Measurements from ENCODE around the gene EML5. TPM values are rescaled to one million over a fixed set of nuclear protein-coding genes. Genes with fewer than 3 reads are reported as not detected.

Gene EML5
- total and polyA plus RNA-seq, 2 of the 13 experiments (the other 11 are each of a cell fraction or from before 2014, with no cell fraction given) = 0.11 TPM; not detected in 1

GRCh38 chr14:88682495-88683114, 110.1 kb downstream of the EML5 start:
- Histone ChIP-seq H3K4me1 (ENCODE audit: insufficient read depth, low read length) (no peaks in the 10 kb centered on the region), H3K9me3 (ENCODE audit: low read length) (no peaks in the 10 kb centered on the region), H3K79me2 (ENCODE audit: insufficient read depth, low read length) (no peaks in the 10 kb centered on the region), H3K36me3 (replicated peaks in 1 of 2; ENCODE audit: control insufficient read depth in 1 of 2, insufficient read depth in 2 of 2, low read length in 2 of 2) (no peaks in the 10 kb centered on the region), H3K4me3 (replicated peaks in 1 of 3; ENCODE audit: insufficient read depth in 1 of 3, low read depth in 2 of 3, low read length in 3 of 3) (no peak overlapping the region), H3K27me3 (ENCODE audit: control insufficient read depth in 1 of 2, insufficient read depth in 2 of 2, low read length in 2 of 2) (no peaks in the 10 kb centered on the region; a peak in 1 of 5 replicates), H4K20me1 (ENCODE audit: insufficient read depth, low read length) (no peaks in the 10 kb centered on the region), H2AFZ (ENCODE audit: low read length) (no peak overlapping the region), H3K4me2 (ENCODE audit: low read depth, low read length) (no peak overlapping the region), H3K9ac (ENCODE audit: insufficient read depth, low read depth, low read length) (no peak overlapping the region), H3K27ac (ENCODE audit: extremely low read length, insufficient read depth, low read length) (no peak overlapping the region)
- TF ChIP-seq ZXDC (CRISPR knock-in tag; IDR thresholded peaks at IDR 0.05) (no peak), ZNF790 (CRISPR knock-in tag; IDR thresholded peaks at IDR 0.05; ENCODE audit: borderline replicate concordance) (no peak), CREB1 (IDR thresholded peaks at IDR 0.05) (no peak), CREB1 (CRISPR knock-in tag; IDR thresholded peaks at IDR 0.05) (no peak), JUN (CRISPR knock-in tag; IDR thresholded peaks at IDR 0.05) (no peak), ZNF616 (CRISPR knock-in tag; IDR thresholded peaks at IDR 0.05; ENCODE audit: low read depth) (no peak), ZNF788 (CRISPR knock-in tag; IDR thresholded peaks at IDR 0.05; ENCODE audit: borderline replicate concordance) (no peak), ZNF317 (CRISPR knock-in tag; IDR thresholded peaks at IDR 0.05) (no peak), ZMYM4 (CRISPR knock-in tag; IDR thresholded peaks at IDR 0.05) (no peak)
- FAIRE-seq (no peak), ATAC-seq (no peak), DNase-seq (ENCODE audit: low spot score) (no peak)
- ChIA-PET POLR2A (no interaction called here), CTCF (ENCODE audit: low intra/inter-chr PET ratio, low total read pairs) (no interaction called here)
- in situ Hi-C loops (cut with HindIII; ENCODE audit: extremely low pct_ligation_motif_present, low pct_unique_long_range_greater_than_20kb) = no loop called here
- intact Hi-C loops (cut with micrococcal nuclease; ENCODE audit: unreplicated experiment) = no loop called here
- no TSS peak for BruUV-seq (replicated peaks)
- under 1% methylated on average over 5 of the region's 5 CpGs for WGBS (ENCODE audit: low lambda C conversion rate)
